Breast epithelium (tissue), 3 donors: ENCODE results near the gene TTLL11.

Experiments used
- POLR2A ChIP-seq: fragments of 450-650 bp; IDR thresholded peaks from one replicate; pipeline ENCODE4 v1.6.1; 2016; ENCODE audit warnings: antibody characterized with exemption, mild to moderate bottlenecking, moderate library complexity
- POLR2AphosphoS5 ChIP-seq, 3 donors: sonication (generic); formaldehyde crosslinking; IDR thresholded peaks; one replicate each; pipeline ENCODE4 v1.6.1; 2017; ENCODE audit warnings: antibody characterized with exemption in 3 of 3
- TF ChIP-seq, protein P1 (sequence below), 3 donors: fragments of 450-650 bp; IDR thresholded peaks; one replicate each; pipeline ENCODE4 v1.5.1; 2016 to 2017; ENCODE audit warnings: antibody characterized with exemption in 3 of 3, mild to moderate bottlenecking in 3 of 3, moderate library complexity in 3 of 3

GRCh38 chr9:121826711-121827110 lies 266.4 kb downstream of the TTLL11 start:
- TF ChIP-seq, protein P1, sequence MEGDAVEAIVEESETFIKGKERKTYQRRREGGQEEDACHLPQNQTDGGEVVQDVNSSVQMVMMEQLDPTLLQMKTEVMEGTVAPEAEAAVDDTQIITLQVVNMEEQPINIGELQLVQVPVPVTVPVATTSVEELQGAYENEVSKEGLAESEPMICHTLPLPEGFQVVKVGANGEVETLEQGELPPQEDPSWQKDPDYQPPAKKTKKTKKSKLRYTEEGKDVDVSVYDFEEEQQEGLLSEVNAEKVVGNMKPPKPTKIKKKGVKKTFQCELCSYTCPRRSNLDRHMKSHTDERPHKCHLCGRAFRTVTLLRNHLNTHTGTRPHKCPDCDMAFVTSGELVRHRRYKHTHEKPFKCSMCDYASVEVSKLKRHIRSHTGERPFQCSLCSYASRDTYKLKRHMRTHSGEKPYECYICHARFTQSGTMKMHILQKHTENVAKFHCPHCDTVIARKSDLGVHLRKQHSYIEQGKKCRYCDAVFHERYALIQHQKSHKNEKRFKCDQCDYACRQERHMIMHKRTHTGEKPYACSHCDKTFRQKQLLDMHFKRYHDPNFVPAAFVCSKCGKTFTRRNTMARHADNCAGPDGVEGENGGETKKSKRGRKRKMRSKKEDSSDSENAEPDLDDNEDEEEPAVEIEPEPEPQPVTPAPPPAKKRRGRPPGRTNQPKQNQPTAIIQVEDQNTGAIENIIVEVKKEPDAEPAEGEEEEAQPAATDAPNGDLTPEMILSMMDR (IDR thresholded peaks at IDR 0.05), result no peak
- TF ChIP-seq POLR2AphosphoS5 (IDR thresholded peaks at IDR 0.05), result no peak
- TF ChIP-seq POLR2A, result no peak
